Gastroesophageal sphincter (tissue), 3 donors: Measurements from ENCODE around the gene RNF19B.

Experiments used
- EP300 ChIP-seq: sonication (generic); formaldehyde crosslinking; IDR thresholded peaks from one replicate; pipeline ENCODE4 v1.6.1; 2017; ENCODE audit warnings: antibody characterized with exemption, mild to moderate bottlenecking
- POLR2A ChIP-seq, 2 donors: fragments of 450-650 bp; IDR thresholded peaks; one replicate each; pipeline ENCODE4 v1.6.1; 2017; ENCODE audit warnings: antibody characterized with exemption in 2 of 2, mild to moderate bottlenecking in 2 of 2, moderate library complexity in 1 of 2
- POLR2AphosphoS5 ChIP-seq: sonication (generic); formaldehyde crosslinking; IDR thresholded peaks from one replicate; pipeline ENCODE4 v1.6.1; 2017; ENCODE audit warnings: antibody characterized with exemption
- TF ChIP-seq, protein P1 (sequence below), 4 experiments: fragments of 200-600 bp in 2 of 4; fragments of 450-650 bp in 2 of 4; sonication (generic) in 1 of 4; IDR thresholded peaks; one replicate each; pipeline ENCODE4 v1.5.1; 2017 to 2019; ENCODE audit warnings: antibody characterized with exemption in 4 of 4, mild to moderate bottlenecking in 2 of 4, moderate library complexity in 2 of 4

DNA sequence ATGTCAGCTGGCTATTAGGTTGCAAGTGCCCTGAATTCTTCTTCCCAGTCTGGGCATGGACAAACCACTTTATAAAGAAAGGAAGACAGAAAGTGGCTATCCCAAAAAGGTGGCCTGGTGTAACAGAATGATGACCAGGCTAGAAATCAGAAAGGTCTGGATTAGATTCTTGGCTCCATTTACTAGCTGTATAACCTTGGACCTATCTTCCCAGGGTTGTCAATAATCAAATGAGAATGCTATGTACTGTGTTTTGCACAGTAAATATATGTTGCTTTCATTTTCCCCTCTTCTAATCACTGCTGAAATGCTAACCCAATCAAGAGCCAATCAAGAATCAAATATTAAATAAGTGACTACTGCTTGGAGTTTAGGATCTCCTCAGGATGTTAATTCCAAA is 20.4 kb downstream of the RNF19B start:
- TF ChIP-seq POLR2AphosphoS5 (no peak), POLR2A (IDR thresholded peaks at IDR 0.05) (no peak), EP300 (no peak)
- TF ChIP-seq, protein P1, sequence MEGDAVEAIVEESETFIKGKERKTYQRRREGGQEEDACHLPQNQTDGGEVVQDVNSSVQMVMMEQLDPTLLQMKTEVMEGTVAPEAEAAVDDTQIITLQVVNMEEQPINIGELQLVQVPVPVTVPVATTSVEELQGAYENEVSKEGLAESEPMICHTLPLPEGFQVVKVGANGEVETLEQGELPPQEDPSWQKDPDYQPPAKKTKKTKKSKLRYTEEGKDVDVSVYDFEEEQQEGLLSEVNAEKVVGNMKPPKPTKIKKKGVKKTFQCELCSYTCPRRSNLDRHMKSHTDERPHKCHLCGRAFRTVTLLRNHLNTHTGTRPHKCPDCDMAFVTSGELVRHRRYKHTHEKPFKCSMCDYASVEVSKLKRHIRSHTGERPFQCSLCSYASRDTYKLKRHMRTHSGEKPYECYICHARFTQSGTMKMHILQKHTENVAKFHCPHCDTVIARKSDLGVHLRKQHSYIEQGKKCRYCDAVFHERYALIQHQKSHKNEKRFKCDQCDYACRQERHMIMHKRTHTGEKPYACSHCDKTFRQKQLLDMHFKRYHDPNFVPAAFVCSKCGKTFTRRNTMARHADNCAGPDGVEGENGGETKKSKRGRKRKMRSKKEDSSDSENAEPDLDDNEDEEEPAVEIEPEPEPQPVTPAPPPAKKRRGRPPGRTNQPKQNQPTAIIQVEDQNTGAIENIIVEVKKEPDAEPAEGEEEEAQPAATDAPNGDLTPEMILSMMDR (IDR thresholded peaks at IDR 0.05), result no peak
